CD8-positive, alpha-beta memory T cell (primary cell): ENCODE data around the gene AGAP1. TPM values are rescaled to one million over a fixed set of nuclear protein-coding genes. Genes with fewer than 3 reads are reported as not detected.

Experiments used
- CTCF ChIA-PET: fragments of 350-600 bp; sonication (Branson Sonifier 250); formaldehyde crosslinking; loops from one replicate; lab custom pipeline; 2021; ENCODE audit warnings: antibody characterized with exemption; lab: Charles Lee
- POLR2A ChIA-PET: fragments of 350-600 bp; sonication (Branson Sonifier 250); formaldehyde crosslinking; loops from one replicate; lab custom pipeline; 2021; ENCODE audit warnings: antibody characterized with exemption; lab: Charles Lee
- DNase-seq, 5 donors: peaks; one replicate each; pipeline versions ENCODE4 v3.0.0 to v3.0.0-alpha.2; 2020 to 2022; ENCODE audit warnings: mixed read lengths in 1 of 5
- H3K27ac ChIP-seq: one replicate; pipeline ENCODE4 v1.7.0; 2013; ENCODE audit warnings: low read depth, mild to moderate bottlenecking, low read length, moderate library complexity
- H3K27me3 ChIP-seq: 2 replicates; pipeline ENCODE4 v1.7.0; 2013; ENCODE audit warnings: low read length, mild to moderate bottlenecking; ENCODE audit not compliant: insufficient read depth, poor library complexity, severe bottlenecking
- H3K36me3 ChIP-seq: 2 replicates; pipeline ENCODE4 v1.7.0; 2013; ENCODE audit warnings: mild to moderate bottlenecking, low read length, moderate library complexity; ENCODE audit not compliant: insufficient read depth
- H3K4me1 ChIP-seq: 2 replicates; pipeline ENCODE4 v1.7.0; 2013; ENCODE audit warnings: mild to moderate bottlenecking, low read length, moderate library complexity; ENCODE audit not compliant: insufficient read depth
- H3K4me3 ChIP-seq: 2 replicates; pipeline ENCODE4 v1.7.0; 2013; ENCODE audit warnings: mild to moderate bottlenecking, low read length
- H3K9me3 ChIP-seq: 2 replicates; pipeline ENCODE4 v1.7.0; 2013; ENCODE audit warnings: mild to moderate bottlenecking, low read length
- H3K27ac Mint-ChIP-seq, 8 donors: one replicate each; pipeline ENCODE4 v1.8.0; 2020 to 2021; ENCODE audit warnings: mixed read lengths in 8 of 8, mild to moderate bottlenecking in 6 of 8, inconsistent platforms in 3 of 8, moderate library complexity in 3 of 8
- H3K27me3 Mint-ChIP-seq, 2 donors: one replicate each; pipeline ENCODE4 v1.8.0; 2020 to 2021; ENCODE audit warnings: mixed read lengths in 2 of 2, mild to moderate bottlenecking in 1 of 2, moderate library complexity in 1 of 2
- H3K36me3 Mint-ChIP-seq, 3 donors: one replicate each; pipeline ENCODE4 v1.8.0; 2020 to 2021; ENCODE audit warnings: mixed read lengths in 3 of 3, inconsistent platforms in 1 of 3, mild to moderate bottlenecking in 1 of 3
- H3K4me1 Mint-ChIP-seq, 3 donors: one replicate each; pipeline ENCODE4 v1.8.0; 2020 to 2021; ENCODE audit warnings: mixed read lengths in 3 of 3, inconsistent platforms in 1 of 3, mild to moderate bottlenecking in 1 of 3
- H3K4me3 Mint-ChIP-seq, 7 donors: one replicate each; pipeline ENCODE4 v1.8.0; 2020 to 2021; ENCODE audit warnings: mixed read lengths in 7 of 7, mild to moderate bottlenecking in 6 of 7, moderate library complexity in 4 of 7, inconsistent platforms in 2 of 7
- H3K9me3 Mint-ChIP-seq, 5 donors: one replicate each; pipeline ENCODE4 v1.8.0; 2020 to 2022; ENCODE audit warnings: mixed read lengths in 5 of 5, mild to moderate bottlenecking in 3 of 5, moderate library complexity in 2 of 5, inconsistent platforms in 1 of 5
- polyA plus RNA-seq: library from polyadenylated mRNA; unstranded; fragments of 300-500 nt; fragmentation: Illumina TruSeq; gene quantifications from one replicate; pipeline ENCODE4 v1.2.3, GENCODE V29; 2021
- total RNA-seq, 2 experiments: library from RNA; stranded (reverse); gene quantifications; one replicate each; pipeline ENCODE4 v1.2.3, GENCODE V29; 2021

The AGAP1 gene
- total and polyA plus RNA-seq, 3 experiments from 2014 or later: 1.2 to 3.3 (median 2.7) TPM

- POLR2A ChIA-PET: no interaction called here
- no peaks in the 10 kb centered on the region for H3K4me1 ChIP-seq
- no peaks in the 10 kb centered on the region for H3K36me3 ChIP-seq
- no peak overlapping the region for H3K4me3 ChIP-seq
- DNase-seq: no peak
- CTCF ChIA-PET: no interaction called here
- H3K27ac ChIP-seq: no peak overlapping the region
- H3K4me3 Mint-ChIP-seq: no peak overlapping the region
- H3K36me3 Mint-ChIP-seq: peaks cover 0 to 5% (median 0%) of the 10 kb centered on the region in 3 donors
- no peaks in the 10 kb centered on the region for H3K27me3 ChIP-seq
- peaks cover 9 to 15% (median 10%) of the 10 kb centered on the region in 3 donors for H3K4me1 Mint-ChIP-seq
- H3K9me3 ChIP-seq: no peaks in the 10 kb centered on the region
- peaks cover 7 to 21% of the 10 kb centered on the region in 2 donors for H3K27me3 Mint-ChIP-seq
- H3K9me3 Mint-ChIP-seq: no peaks in the 10 kb centered on the region
- no peak overlapping the region for H3K27ac Mint-ChIP-seq
Measured at GRCh38 chr2:236052206-236052605, 558.4 kb downstream of the AGAP1 start.

- H3K27ac Mint-ChIP-seq: no peak overlapping the region
- ChIA-PET CTCF (no interaction called here), POLR2A (no interaction called here)
- no peaks in the 10 kb centered on the region for H3K36me3 ChIP-seq
- peaks cover 0 to 7% (median 0%) of the 10 kb centered on the region in 3 donors for H3K36me3 Mint-ChIP-seq
- peaks cover 9 to 15% (median 10%) of the 10 kb centered on the region in 3 donors for H3K4me1 Mint-ChIP-seq
- H3K27me3 ChIP-seq: no peaks in the 10 kb centered on the region
- H3K27ac ChIP-seq: no peak overlapping the region
- no peak overlapping the region for H3K4me3 Mint-ChIP-seq
- no peak overlapping the region for H3K4me3 ChIP-seq
- H3K27me3 Mint-ChIP-seq: peaks cover 7 to 25% of the 10 kb centered on the region in 2 donors
- H3K9me3 ChIP-seq: no peaks in the 10 kb centered on the region
- H3K9me3 Mint-ChIP-seq: peaks cover 0 to 4% (median 0%) of the 10 kb centered on the region in 5 donors
- H3K4me1 ChIP-seq: no peaks in the 10 kb centered on the region
- no peak for DNase-seq
Measured at GRCh38 chr2:236052926-236053821, 559.3 kb downstream of the AGAP1 start.

GRCh38 chr2:236054125-236054524 lies 560.3 kb downstream of the AGAP1 start:
- ChIA-PET CTCF (no interaction called here), POLR2A (no interaction called here)
- Mint-ChIP-seq H3K4me1 (peaks cover 9 to 13% (median 10%) of the 10 kb centered on the region in 3 donors), H3K27ac (no peak overlapping the region), H3K9me3 (peaks cover 0 to 6% (median 0%) of the 10 kb centered on the region in 5 donors), H3K27me3 (peaks cover 7 to 25% of the 10 kb centered on the region in 2 donors), H3K36me3 (peaks cover 0 to 12% (median 0%) of the 10 kb centered on the region in 3 donors), H3K4me3 (no peak overlapping the region)
- H3K27ac ChIP-seq: no peak overlapping the region
- H3K27me3 ChIP-seq: no peaks in the 10 kb centered on the region
- H3K36me3 ChIP-seq: no peaks in the 10 kb centered on the region
- no peak for DNase-seq
- no peaks in the 10 kb centered on the region for H3K9me3 ChIP-seq
- H3K4me3 ChIP-seq: no peak overlapping the region
- no peaks in the 10 kb centered on the region for H3K4me1 ChIP-seq

- H3K9me3 ChIP-seq: no peaks in the 10 kb centered on the region
- Mint-ChIP-seq H3K27me3 (peaks cover 7 to 25% of the 10 kb centered on the region in 2 donors), H3K4me3 (no peak overlapping the region), H3K9me3 (peaks cover 0 to 6% (median 0%) of the 10 kb centered on the region in 5 donors), H3K27ac (no peak overlapping the region), H3K36me3 (peaks cover 0 to 12% (median 0%) of the 10 kb centered on the region in 3 donors), H3K4me1 (peaks cover 6 to 7% (median 6%) of the 10 kb centered on the region in 3 donors)
- POLR2A ChIA-PET: no interaction called here
- H3K36me3 ChIP-seq: no peaks in the 10 kb centered on the region
- DNase-seq: no peak
- no peak overlapping the region for H3K27ac ChIP-seq
- H3K4me1 ChIP-seq: no peaks in the 10 kb centered on the region
- CTCF ChIA-PET: no interaction called here
- H3K4me3 ChIP-seq: no peak overlapping the region
- H3K27me3 ChIP-seq: no peaks in the 10 kb centered on the region
Measured at GRCh38 chr2:236054621-236055305, 560.9 kb downstream of the AGAP1 start.

- CTCF ChIA-PET: no interaction called here
- H3K36me3 Mint-ChIP-seq: peaks cover 0 to 12% (median 0%) of the 10 kb centered on the region in 3 donors
- no peak for DNase-seq
- H3K27ac Mint-ChIP-seq: no peak overlapping the region
- peaks cover 0 to 6% (median 0%) of the 10 kb centered on the region in 5 donors for H3K9me3 Mint-ChIP-seq
- H3K36me3 ChIP-seq: no peaks in the 10 kb centered on the region
- POLR2A ChIA-PET: no interaction called here
- no peak overlapping the region for H3K4me3 Mint-ChIP-seq
- no peak overlapping the region for H3K27ac ChIP-seq
- no peak overlapping the region for H3K4me3 ChIP-seq
- no peaks in the 10 kb centered on the region for H3K4me1 ChIP-seq
- no peaks in the 10 kb centered on the region for H3K27me3 ChIP-seq
- no peaks in the 10 kb centered on the region for H3K9me3 ChIP-seq
- no peaks in the 10 kb centered on the region for H3K4me1 Mint-ChIP-seq
- peaks cover 7 to 25% of the 10 kb centered on the region in 2 donors for H3K27me3 Mint-ChIP-seq
Measured at GRCh38 chr2:236055471-236055870, 561.6 kb downstream of the AGAP1 start.

GRCh38 chr2:236056141-236056540 lies 562.3 kb downstream of the AGAP1 start:
- ChIA-PET POLR2A (no interaction called here), CTCF (no interaction called here)
- H3K4me1 Mint-ChIP-seq: no peaks in the 10 kb centered on the region
- no peak overlapping the region for H3K4me3 ChIP-seq
- peaks cover 0 to 12% (median 0%) of the 10 kb centered on the region in 3 donors for H3K36me3 Mint-ChIP-seq
- H3K27ac ChIP-seq: no peak overlapping the region
- DNase-seq: no peak
- peaks cover 0 to 6% (median 2%) of the 10 kb centered on the region in 5 donors for H3K9me3 Mint-ChIP-seq
- no peaks in the 10 kb centered on the region for H3K9me3 ChIP-seq
- peak overlapping the region in 1 of 8 donors; percentile 54 for H3K27ac Mint-ChIP-seq
- no peaks in the 10 kb centered on the region for H3K27me3 ChIP-seq
- no peaks in the 10 kb centered on the region for H3K36me3 ChIP-seq
- H3K27me3 Mint-ChIP-seq: peaks cover 7 to 25% of the 10 kb centered on the region in 2 donors
- no peak overlapping the region for H3K4me3 Mint-ChIP-seq
- H3K4me1 ChIP-seq: no peaks in the 10 kb centered on the region

GRCh38 chr2:236057375-236057774 lies 563.5 kb downstream of the AGAP1 start:
- POLR2A ChIA-PET: no interaction called here
- Histone ChIP-seq H3K36me3 (no peaks in the 10 kb centered on the region), H3K9me3 (no peaks in the 10 kb centered on the region), H3K4me3 (no peak overlapping the region), H3K27me3 (no peaks in the 10 kb centered on the region), H3K4me1 (no peaks in the 10 kb centered on the region), H3K27ac (no peak overlapping the region)
- H3K9me3 Mint-ChIP-seq: peaks cover 0 to 6% (median 2%) of the 10 kb centered on the region in 5 donors
- H3K27me3 Mint-ChIP-seq: peaks cover 8 to 25% of the 10 kb centered on the region in 2 donors
- no peak for DNase-seq
- peaks cover 0 to 12% (median 0%) of the 10 kb centered on the region in 3 donors for H3K36me3 Mint-ChIP-seq
- CTCF ChIA-PET: no interaction called here
- no peak overlapping the region for H3K4me3 Mint-ChIP-seq
- H3K27ac Mint-ChIP-seq: no peak overlapping the region
- no peaks in the 10 kb centered on the region for H3K4me1 Mint-ChIP-seq

GRCh38 chr2:236061497-236061896 lies 567.7 kb downstream of the AGAP1 start:
- no peaks in the 10 kb centered on the region for H3K4me1 Mint-ChIP-seq
- H3K9me3 Mint-ChIP-seq: peaks cover 0 to 6% (median 2%) of the 10 kb centered on the region in 5 donors
- POLR2A ChIA-PET: no interaction called here
- Histone ChIP-seq H3K4me1 (no peaks in the 10 kb centered on the region), H3K9me3 (no peaks in the 10 kb centered on the region), H3K4me3 (no peak overlapping the region), H3K27me3 (no peaks in the 10 kb centered on the region), H3K27ac (no peak overlapping the region), H3K36me3 (no peaks in the 10 kb centered on the region)
- peaks cover 0 to 6% (median 0%) of the 10 kb centered on the region in 3 donors for H3K36me3 Mint-ChIP-seq
- no peak for DNase-seq
- peaks cover 4 to 11% of the 10 kb centered on the region in 2 donors for H3K27me3 Mint-ChIP-seq
- no peak overlapping the region for H3K27ac Mint-ChIP-seq
- H3K4me3 Mint-ChIP-seq: no peak overlapping the region
- CTCF ChIA-PET: no interaction called here
